H1 (cell line): ENCODE results near the gene GRIP2.

Experiments
- YY1 ChIP-seq: IDR thresholded peaks from 2 replicates; pipeline ENCODE4 v1.6.1; 2011; ENCODE audit warnings: low read depth, mild to moderate bottlenecking, low read length
- TF ChIP-seq, protein P1 (sequence below), 3 experiments: IDR thresholded peaks; 1 replicate in 2 of 3; 2 replicates in 1 of 3; pipeline versions ENCODE4 v1.5.1 to v1.6.1; 2011; ENCODE audit warnings: low read length in 3 of 3, mild to moderate bottlenecking in 3 of 3, inconsistent platforms in 2 of 3, low read depth in 1 of 3, moderate library complexity in 1 of 3; ENCODE audit not compliant: insufficient read depth in 1 of 3; ENCODE audit errors: control extremely low read depth in 1 of 3

DNA sequence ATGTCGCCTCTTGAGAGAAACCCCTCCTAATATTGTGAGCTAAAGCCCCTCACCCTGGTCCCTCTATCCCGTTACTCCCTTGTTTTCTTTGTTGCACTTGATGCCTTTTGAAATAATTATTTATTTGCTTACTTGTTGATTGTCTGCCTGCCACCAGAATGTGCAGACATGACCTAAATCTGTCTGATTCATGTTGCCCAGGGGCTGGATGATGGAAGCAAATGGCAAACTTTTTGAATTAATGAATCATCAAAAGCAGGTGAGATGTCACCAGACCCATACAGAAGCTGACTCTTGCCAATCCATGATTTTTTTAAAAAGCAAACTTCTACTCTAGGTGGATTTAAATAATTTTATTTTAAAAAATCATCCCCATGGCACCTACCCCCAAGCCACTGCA lies 49.3 kb downstream of the GRIP2 start:
- TF ChIP-seq, protein P1, sequence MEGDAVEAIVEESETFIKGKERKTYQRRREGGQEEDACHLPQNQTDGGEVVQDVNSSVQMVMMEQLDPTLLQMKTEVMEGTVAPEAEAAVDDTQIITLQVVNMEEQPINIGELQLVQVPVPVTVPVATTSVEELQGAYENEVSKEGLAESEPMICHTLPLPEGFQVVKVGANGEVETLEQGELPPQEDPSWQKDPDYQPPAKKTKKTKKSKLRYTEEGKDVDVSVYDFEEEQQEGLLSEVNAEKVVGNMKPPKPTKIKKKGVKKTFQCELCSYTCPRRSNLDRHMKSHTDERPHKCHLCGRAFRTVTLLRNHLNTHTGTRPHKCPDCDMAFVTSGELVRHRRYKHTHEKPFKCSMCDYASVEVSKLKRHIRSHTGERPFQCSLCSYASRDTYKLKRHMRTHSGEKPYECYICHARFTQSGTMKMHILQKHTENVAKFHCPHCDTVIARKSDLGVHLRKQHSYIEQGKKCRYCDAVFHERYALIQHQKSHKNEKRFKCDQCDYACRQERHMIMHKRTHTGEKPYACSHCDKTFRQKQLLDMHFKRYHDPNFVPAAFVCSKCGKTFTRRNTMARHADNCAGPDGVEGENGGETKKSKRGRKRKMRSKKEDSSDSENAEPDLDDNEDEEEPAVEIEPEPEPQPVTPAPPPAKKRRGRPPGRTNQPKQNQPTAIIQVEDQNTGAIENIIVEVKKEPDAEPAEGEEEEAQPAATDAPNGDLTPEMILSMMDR (IDR thresholded peaks at IDR 0.05; ENCODE audit: control extremely low read depth in 1 of 3, insufficient read depth in 1 of 3, low read depth in 1 of 3, low read length in 3 of 3) = no peak
- TF ChIP-seq YY1 = no peak
